HCT116 (cell line): ENCODE data around the gene ZNF414. TPM values are rescaled to one million over a fixed set of nuclear protein-coding genes. Genes with fewer than 3 reads are reported as not detected.
A peak's percentile ranks its signal among the peaks of the same experiment; 100 is the strongest.

Experiments
- ATAC-seq: fragments of 200-7000 bp; cut with Tn5 transposase; 2 replicates; pipeline ENCODE4 v1.9.1; 2020; ENCODE audit warnings: mild to moderate bottlenecking, moderate library complexity
- BruUV-seq: library from RNA; stranded (reverse); fragments of 400-500 nt; replicated peaks from 2 replicates; lab custom pipeline; 2021; lab: Mats Ljungman, UMichigan
- CTCF ChIA-PET: fragments of 300-600 bp; sonication (Branson Sonifier 250); formaldehyde crosslinking; loops from one replicate; lab custom pipeline; 2021; ENCODE audit warnings: antibody characterized with exemption; lab: Charles Lee
- POLR2A ChIA-PET: fragments of 300-600, 350-600 bp; sonication (Branson Sonifier 250); formaldehyde crosslinking; loops from one replicate; lab custom pipeline; 2021; ENCODE audit warnings: antibody characterized with exemption; lab: Charles Lee
- RAD21 ChIA-PET, 2 experiments: fragments of 300-600 bp; sonication (Branson Sonifier 250); formaldehyde crosslinking; loops; one replicate each; lab custom pipeline; 2023; ENCODE audit warnings: low total read pairs in 2 of 2; ENCODE audit not compliant: uncharacterized antibody in 2 of 2, unreplicated experiment in 2 of 2, low non-redundant PET in 1 of 2; lab: Charles Lee
- DNase-seq: peaks from one replicate; pipeline ENCODE4 v3.0.0-alpha.2; 2010; ENCODE audit warnings: low read depth, low spot score
- H2AFZ ChIP-seq: fragments of 200-600 bp; shearing (Covaris generic), sonication (generic); 2 replicates; pipeline ENCODE4 v1.6.1; 2017; ENCODE audit warnings: low read depth, mixed run types, mixed read lengths, antibody characterized with exemption, low read length; ENCODE audit not compliant: poor library complexity, severe bottlenecking
- H3K27ac ChIP-seq: 2 replicates; pipeline ENCODE4 v1.5.1; 2012; ENCODE audit warnings: low read depth, low read length
- H3K27me3 ChIP-seq: fragments of 200-600 bp; sonication (generic); 2 replicates; pipeline ENCODE4 v1.6.1; 2016; ENCODE audit warnings: mixed run types, low read length, mixed read lengths; ENCODE audit not compliant: insufficient read depth
- H3K36me3 ChIP-seq, 2 experiments: fragments of 200-500 bp in 1 of 2; fragments of 200-600 bp in 1 of 2; sonication (Bioruptor generic) in 1 of 2; sonication (generic) in 1 of 2; 2 replicates each; pipeline versions ENCODE4 v1.5.1 to v1.6.1; 2014 to 2016; ENCODE audit warnings: low read length in 2 of 2, inconsistent platforms in 1 of 2, mixed read lengths in 1 of 2, mixed run types in 1 of 2; ENCODE audit not compliant: insufficient read depth in 2 of 2, control insufficient read depth in 1 of 2
- H3K4me1 ChIP-seq, 2 experiments: fragments of 200-600 bp in 1 of 2; sonication (generic) in 1 of 2; 2 replicates each; pipeline versions ENCODE4 v1.5.1 to v1.6.1; 2012 to 2017; ENCODE audit warnings: low read length in 2 of 2, inconsistent platforms in 1 of 2, mild to moderate bottlenecking in 1 of 2, mixed read lengths in 1 of 2, mixed run types in 1 of 2, moderate library complexity in 1 of 2; ENCODE audit not compliant: insufficient read depth in 2 of 2, control insufficient read depth in 1 of 2
- H3K4me2 ChIP-seq: fragments of 200-600 bp; sonication (generic); 2 replicates; pipeline ENCODE4 v1.6.1; 2017; ENCODE audit warnings: mixed run types, low read length, mixed read lengths
- H3K4me3 ChIP-seq, 2 experiments: fragments of 200-600 bp in 1 of 2; sonication (generic) in 1 of 2; replicated peaks in 1 of 2; 2 replicates each; pipeline ENCODE4 v1.5.1; 2011 to 2016; ENCODE audit warnings: low read length in 2 of 2, control low read depth in 1 of 2, low read depth in 1 of 2, mild to moderate bottlenecking in 1 of 2, mixed read lengths in 1 of 2, mixed run types in 1 of 2
- H3K79me2 ChIP-seq: fragments of 200-600 bp; sonication (generic); 2 replicates; pipeline ENCODE4 v1.6.1; 2017; ENCODE audit warnings: mild to moderate bottlenecking, mixed run types, low read length, moderate library complexity, mixed read lengths; ENCODE audit not compliant: insufficient read depth
- H3K9ac ChIP-seq: fragments of 200-600 bp; sonication (generic); 2 replicates; pipeline ENCODE4 v1.6.1; 2016; ENCODE audit warnings: low read length, mixed read lengths
- H3K9me2 ChIP-seq: fragments of 200-600 bp; sonication (generic), shearing (Covaris generic); 2 replicates; pipeline ENCODE4 v1.6.1; 2017; ENCODE audit warnings: mixed run types, mild to moderate bottlenecking, moderate library complexity; ENCODE audit not compliant: insufficient read depth
- H3K9me3 ChIP-seq, 2 experiments: fragments of 200-500 bp in 1 of 2; fragments of 200-600 bp in 1 of 2; sonication (Bioruptor generic) in 1 of 2; sonication (generic) in 1 of 2; 2 replicates each; pipeline ENCODE4 v1.6.1; 2014 to 2017; ENCODE audit warnings: low read length in 2 of 2, mixed read lengths in 2 of 2, inconsistent platforms in 1 of 2, low read depth in 1 of 2, mild to moderate bottlenecking in 1 of 2, mixed run types in 1 of 2, moderate library complexity in 1 of 2; ENCODE audit not compliant: control insufficient read depth in 1 of 2, insufficient read depth in 1 of 2
- H4K20me1 ChIP-seq: fragments of 200-600 bp; sonication (generic), shearing (Covaris generic); 2 replicates; pipeline ENCODE4 v1.6.1; 2017; ENCODE audit warnings: mixed run types, mild to moderate bottlenecking, moderate library complexity; ENCODE audit not compliant: insufficient read depth
- POLR2AphosphoS5 ChIP-seq: IDR thresholded peaks from 2 replicates; pipeline ENCODE4 v1.6.1; 2011; ENCODE audit warnings: mild to moderate bottlenecking, low read depth, low read length, moderate library complexity
- RAD21 ChIP-seq: IDR thresholded peaks from 2 replicates; pipeline ENCODE4 v1.6.1; 2012; ENCODE audit warnings: low read depth, mild to moderate bottlenecking
- SRF ChIP-seq: IDR thresholded peaks from 2 replicates; pipeline ENCODE4 v1.6.1; 2012; ENCODE audit warnings: low read depth
- TCF7L2 ChIP-seq: IDR thresholded peaks from 2 replicates; pipeline ENCODE4 v1.7.0; 2011; ENCODE audit warnings: borderline replicate concordance, inconsistent platforms; ENCODE audit not compliant: insufficient read depth, insufficient read length; ENCODE audit errors: extremely low read depth
- intact Hi-C: fragments of 100-400 bp; cut with micrococcal nuclease; formaldehyde crosslinking; loops from 2 replicates; pipeline ENCODE4 v1.10.0; 2022
- total RNA-seq: library from RNA; stranded (reverse); gene quantifications from one replicate; pipeline ENCODE4 v1.2.1, GENCODE V29; 2021; ENCODE audit not compliant: unreplicated experiment
- TF ChIP-seq, protein P1 (sequence below), 3 experiments: fragments of 200-600 bp in 1 of 3; sonication (generic) in 1 of 3; IDR thresholded peaks in 2 of 3; conservative IDR thresholded peaks in 1 of 3; 2 replicates each; pipeline ENCODE4 v1.5.1; 2012 to 2017; ENCODE audit warnings: low read depth in 2 of 3, low read length in 2 of 3, antibody characterized with exemption in 1 of 3, borderline replicate concordance in 1 of 3, control low read depth in 1 of 3, mild to moderate bottlenecking in 1 of 3, mixed read lengths in 1 of 3, mixed run types in 1 of 3, moderate library complexity in 1 of 3; ENCODE audit not compliant: insufficient read depth in 1 of 3
- TF ChIP-seq, protein P2 (sequence below): IDR thresholded peaks from 2 replicates; pipeline ENCODE4 v1.6.1; 2012
- TF ChIP-seq, protein P3 (sequence below): IDR thresholded peaks from 2 replicates; pipeline ENCODE4 v1.6.1; 2011; ENCODE audit warnings: mild to moderate bottlenecking, low read length, moderate library complexity; ENCODE audit not compliant: insufficient replicate concordance; ENCODE audit errors: extremely low read depth

ZNF414 gene
- total RNA-seq, 1 experiment from 2014 or later = 31.9 TPM

DNA sequence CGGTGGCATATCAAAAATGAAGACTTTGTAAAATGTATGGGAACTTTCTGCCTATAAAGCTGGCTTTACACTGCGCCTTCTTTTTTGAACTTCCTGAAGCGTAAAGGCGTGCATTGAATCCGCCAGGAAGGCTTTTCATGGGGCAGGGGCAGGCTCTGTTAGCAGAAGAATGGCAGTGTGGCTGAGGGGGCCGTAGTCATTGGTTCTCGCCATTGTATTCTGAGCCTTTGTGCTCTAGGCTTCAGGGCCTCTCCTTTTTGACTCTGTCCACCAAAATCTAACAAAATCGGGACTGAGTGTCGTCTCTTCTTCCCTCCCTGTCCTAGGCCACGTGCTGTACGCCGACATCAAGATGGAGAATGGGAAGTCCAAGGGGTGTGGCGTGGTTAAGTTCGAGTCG is 25.6 kb downstream of the ZNF414 start (continued):
- TF ChIP-seq, protein P1, sequence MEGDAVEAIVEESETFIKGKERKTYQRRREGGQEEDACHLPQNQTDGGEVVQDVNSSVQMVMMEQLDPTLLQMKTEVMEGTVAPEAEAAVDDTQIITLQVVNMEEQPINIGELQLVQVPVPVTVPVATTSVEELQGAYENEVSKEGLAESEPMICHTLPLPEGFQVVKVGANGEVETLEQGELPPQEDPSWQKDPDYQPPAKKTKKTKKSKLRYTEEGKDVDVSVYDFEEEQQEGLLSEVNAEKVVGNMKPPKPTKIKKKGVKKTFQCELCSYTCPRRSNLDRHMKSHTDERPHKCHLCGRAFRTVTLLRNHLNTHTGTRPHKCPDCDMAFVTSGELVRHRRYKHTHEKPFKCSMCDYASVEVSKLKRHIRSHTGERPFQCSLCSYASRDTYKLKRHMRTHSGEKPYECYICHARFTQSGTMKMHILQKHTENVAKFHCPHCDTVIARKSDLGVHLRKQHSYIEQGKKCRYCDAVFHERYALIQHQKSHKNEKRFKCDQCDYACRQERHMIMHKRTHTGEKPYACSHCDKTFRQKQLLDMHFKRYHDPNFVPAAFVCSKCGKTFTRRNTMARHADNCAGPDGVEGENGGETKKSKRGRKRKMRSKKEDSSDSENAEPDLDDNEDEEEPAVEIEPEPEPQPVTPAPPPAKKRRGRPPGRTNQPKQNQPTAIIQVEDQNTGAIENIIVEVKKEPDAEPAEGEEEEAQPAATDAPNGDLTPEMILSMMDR (IDR thresholded peaks at IDR 0.05 in 2 of 3, conservative IDR thresholded peaks at IDR 0.05 in 1 of 3; ENCODE audit: borderline replicate concordance in 1 of 3, insufficient read depth in 1 of 3, low read depth in 2 of 3, low read length in 2 of 3) = no peak
- TF ChIP-seq POLR2AphosphoS5 (no peak), TCF7L2 (no peak), SRF (no peak), RAD21 (no peak)
- TF ChIP-seq, protein P2, sequence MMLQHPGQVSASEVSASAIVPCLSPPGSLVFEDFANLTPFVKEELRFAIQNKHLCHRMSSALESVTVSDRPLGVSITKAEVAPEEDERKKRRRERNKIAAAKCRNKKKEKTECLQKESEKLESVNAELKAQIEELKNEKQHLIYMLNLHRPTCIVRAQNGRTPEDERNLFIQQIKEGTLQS = no peak

- POLR2A ChIA-PET = no interaction called here
- no peak overlapping the region for H2AFZ ChIP-seq
- TF ChIP-seq, protein P1 (IDR thresholded peaks at IDR 0.05 in 2 of 3, conservative IDR thresholded peaks at IDR 0.05 in 1 of 3; ENCODE audit: borderline replicate concordance in 1 of 3, insufficient read depth in 1 of 3, low read depth in 2 of 3, low read length in 2 of 3) = 0 out of 6 replicates have a peak, but pooled peaks of 1 of the 3 experiments have one; percentile 6
- TF ChIP-seq, protein P3, sequence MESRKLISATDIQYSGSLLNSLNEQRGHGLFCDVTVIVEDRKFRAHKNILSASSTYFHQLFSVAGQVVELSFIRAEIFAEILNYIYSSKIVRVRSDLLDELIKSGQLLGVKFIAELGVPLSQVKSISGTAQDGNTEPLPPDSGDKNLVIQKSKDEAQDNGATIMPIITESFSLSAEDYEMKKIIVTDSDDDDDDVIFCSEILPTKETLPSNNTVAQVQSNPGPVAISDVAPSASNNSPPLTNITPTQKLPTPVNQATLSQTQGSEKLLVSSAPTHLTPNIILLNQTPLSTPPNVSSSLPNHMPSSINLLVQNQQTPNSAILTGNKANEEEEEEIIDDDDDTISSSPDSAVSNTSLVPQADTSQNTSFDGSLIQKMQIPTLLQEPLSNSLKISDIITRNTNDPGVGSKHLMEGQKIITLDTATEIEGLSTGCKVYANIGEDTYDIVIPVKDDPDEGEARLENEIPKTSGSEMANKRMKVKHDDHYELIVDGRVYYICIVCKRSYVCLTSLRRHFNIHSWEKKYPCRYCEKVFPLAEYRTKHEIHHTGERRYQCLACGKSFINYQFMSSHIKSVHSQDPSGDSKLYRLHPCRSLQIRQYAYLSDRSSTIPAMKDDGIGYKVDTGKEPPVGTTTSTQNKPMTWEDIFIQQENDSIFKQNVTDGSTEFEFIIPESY = no peak
- TF ChIP-seq, all 23 proteins: peak for 1
- ATAC-seq = no peak
- Histone ChIP-seq H3K4me1 (no peaks in the 10 kb centered on the region), H3K79me2 (peaks cover 33% of the 10 kb centered on the region), H3K4me3 (no peak overlapping the region), H3K9me3 (no peaks in the 10 kb centered on the region), H4K20me1 (no peaks in the 10 kb centered on the region), H3K4me2 (no peak overlapping the region), H3K27me3 (no peaks in the 10 kb centered on the region), H3K27ac (no peak overlapping the region), H3K9me2 (no peaks in the 10 kb centered on the region), H3K9ac (no peak overlapping the region), H3K36me3 (peaks cover 28 to 38% of the 10 kb centered on the region in 2 experiments)
- ChIA-PET RAD21 (no interaction called here), CTCF (no interaction called here)
- BruUV-seq = no TSS peak
- intact Hi-C loops = no loop called here
- no peak for DNase-seq
These were observed 26.7 kb downstream of the ZNF414 start for GRCh38 chr19:8487137-8487851.
